SJCRH30 (cell line): Measurements from ENCODE around the gene ZNF385B. TPM values are rescaled to one million over a fixed set of nuclear protein-coding genes. Genes with fewer than 3 reads are reported as not detected.

Experiments
- DNase-seq, 2 experiments: peaks; one replicate each; pipeline ENCODE4 v3.0.0-alpha.2; 2015 to 2020
- H3K27ac ChIP-seq: fragments of 250-450 bp; sonication (Bioruptor Pico); 2 replicates; pipeline ENCODE4 v1.5.1; 2020; ENCODE audit warnings: mild to moderate bottlenecking, moderate library complexity
- H3K27me3 ChIP-seq: fragments of 250-450 bp; sonication (Bioruptor Pico); 2 replicates; pipeline ENCODE4 v1.5.1; 2020; ENCODE audit warnings: mild to moderate bottlenecking, moderate library complexity
- H3K36me3 ChIP-seq: fragments of 250-450 bp; sonication (Bioruptor Pico); 2 replicates; pipeline ENCODE4 v1.5.1; 2020; ENCODE audit warnings: mild to moderate bottlenecking, moderate library complexity
- H3K4me1 ChIP-seq: fragments of 250-450 bp; sonication (Bioruptor Pico); 2 replicates; pipeline ENCODE4 v1.5.1; 2020; ENCODE audit warnings: mild to moderate bottlenecking, moderate library complexity
- H3K4me3 ChIP-seq: fragments of 250-450 bp; sonication (Bioruptor Pico); 2 replicates; pipeline ENCODE4 v1.5.1; 2020; ENCODE audit warnings: mild to moderate bottlenecking, moderate library complexity
- H3K9me3 ChIP-seq: fragments of 250-450 bp; sonication (Bioruptor Pico); replicated peaks from 2 replicates; pipeline ENCODE4 v1.5.1; 2020; ENCODE audit warnings: mild to moderate bottlenecking, moderate library complexity
- total RNA-seq: library from RNA; depleted of rRNA; stranded (reverse); fragments of >200 nt; shearing (Covaris generic); gene quantifications from 2 replicates; pipeline ENCODE4 v1.2.3, GENCODE V29; 2014

The ZNF385B gene
- total RNA-seq, 1 experiment from 2014 or later, result 2.1 TPM

DNA sequence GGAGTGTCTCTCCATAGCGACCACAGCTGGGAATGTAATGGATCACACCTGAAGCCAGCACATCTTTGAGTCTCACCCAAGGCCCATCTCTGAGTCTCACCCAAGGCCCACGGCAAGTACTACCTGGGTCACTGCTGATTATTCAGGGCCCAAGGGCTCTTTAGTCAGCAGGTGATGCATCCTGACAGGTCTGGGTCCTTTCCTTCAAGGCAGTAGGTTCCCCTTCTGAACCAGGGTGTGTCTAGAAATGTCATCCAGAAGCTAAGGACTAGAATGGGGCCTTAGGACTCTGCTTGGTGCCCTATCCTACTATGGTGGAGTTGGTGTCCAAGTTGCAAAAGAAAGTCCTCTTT, 248.1 kb downstream of the ZNF385B start:
- Histone ChIP-seq H3K4me3 (no peak overlapping the region), H3K27ac (no peak overlapping the region), H3K4me1 (no peaks in the 10 kb centered on the region), H3K9me3 (no peaks in the 10 kb centered on the region), H3K27me3 (no peaks in the 10 kb centered on the region), H3K36me3 (no peaks in the 10 kb centered on the region)
- no peak for DNase-seq

- no peaks in the 10 kb centered on the region for H3K9me3 ChIP-seq
- H3K27me3 ChIP-seq, result no peaks in the 10 kb centered on the region
- H3K4me3 ChIP-seq, result no peak overlapping the region
- no peaks in the 10 kb centered on the region for H3K4me1 ChIP-seq
- DNase-seq, result no peak
- no peak overlapping the region for H3K27ac ChIP-seq
- no peaks in the 10 kb centered on the region for H3K36me3 ChIP-seq
These were observed 248.7 kb downstream of the ZNF385B start for GRCh38 chr2:179612591-179613298.

DNA sequence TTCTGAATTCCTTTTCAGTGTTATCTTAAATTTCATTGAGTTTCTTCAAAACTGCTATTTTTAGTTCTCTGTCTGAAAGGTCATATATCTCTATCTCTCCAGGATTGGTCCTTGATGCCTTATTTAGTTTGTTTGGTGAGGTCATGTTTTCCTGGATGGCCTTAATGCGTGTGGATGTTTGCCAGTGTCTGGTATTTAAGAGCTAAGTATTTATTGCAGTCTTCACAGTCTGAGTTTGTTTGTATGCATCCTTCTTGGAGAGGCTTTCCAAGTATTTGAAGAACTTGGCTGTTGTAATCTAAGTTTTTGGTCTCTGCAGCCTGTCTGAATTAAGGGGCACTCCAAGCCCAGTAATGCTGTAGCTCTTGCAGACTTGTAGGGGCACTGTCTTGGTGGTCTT, 249.3 kb downstream of the ZNF385B start:
- H3K4me1 ChIP-seq, result no peaks in the 10 kb centered on the region
- no peaks in the 10 kb centered on the region for H3K9me3 ChIP-seq
- H3K27ac ChIP-seq, result no peak overlapping the region
- DNase-seq, result no peak
- no peak overlapping the region for H3K4me3 ChIP-seq
- no peaks in the 10 kb centered on the region for H3K36me3 ChIP-seq
- no peaks in the 10 kb centered on the region for H3K27me3 ChIP-seq

GRCh38 chr2:179606141-179606540, 255.3 kb downstream of the ZNF385B start:
- Histone ChIP-seq H3K27me3 (no peaks in the 10 kb centered on the region), H3K4me3 (no peak overlapping the region), H3K9me3 (no peaks in the 10 kb centered on the region), H3K27ac (no peak overlapping the region), H3K4me1 (no peaks in the 10 kb centered on the region), H3K36me3 (no peaks in the 10 kb centered on the region)
- no peak for DNase-seq

GRCh38 chr2:179605341-179605740, 256.1 kb downstream of the ZNF385B start:
- H3K9me3 ChIP-seq, result no peaks in the 10 kb centered on the region
- H3K4me1 ChIP-seq, result no peaks in the 10 kb centered on the region
- H3K27me3 ChIP-seq, result no peaks in the 10 kb centered on the region
- no peaks in the 10 kb centered on the region for H3K36me3 ChIP-seq
- no peak overlapping the region for H3K4me3 ChIP-seq
- DNase-seq, result no peak
- H3K27ac ChIP-seq, result no peak overlapping the region

DNA sequence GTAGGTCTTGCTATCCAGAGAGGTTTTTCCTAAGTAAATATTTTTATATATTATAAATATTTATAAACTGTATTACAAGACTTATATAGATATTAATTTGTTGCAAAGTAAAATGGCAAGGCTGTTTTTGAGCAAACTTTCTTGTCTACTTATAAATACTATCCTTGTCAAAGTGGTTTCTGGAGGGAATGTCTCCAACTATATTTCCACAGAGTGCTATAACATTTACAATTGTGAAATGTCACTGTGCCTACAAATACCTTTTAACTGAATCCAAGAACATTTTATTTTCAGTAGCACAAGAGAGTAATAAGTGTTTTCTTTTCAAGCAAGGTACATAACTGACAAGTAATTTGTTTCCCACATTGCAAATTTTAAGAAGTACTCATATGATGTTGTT, 256.8 kb downstream of the ZNF385B start:
- H3K27me3 ChIP-seq, result no peaks in the 10 kb centered on the region
- H3K4me3 ChIP-seq, result no peak overlapping the region
- no peaks in the 10 kb centered on the region for H3K36me3 ChIP-seq
- no peaks in the 10 kb centered on the region for H3K4me1 ChIP-seq
- DNase-seq, result no peak
- H3K9me3 ChIP-seq, result no peaks in the 10 kb centered on the region
- no peak overlapping the region for H3K27ac ChIP-seq

GRCh38 chr2:179602452-179602851, 259.0 kb downstream of the ZNF385B start:
- Histone ChIP-seq H3K9me3 (no peaks in the 10 kb centered on the region), H3K27me3 (no peaks in the 10 kb centered on the region), H3K4me1 (no peaks in the 10 kb centered on the region), H3K36me3 (no peaks in the 10 kb centered on the region), H3K27ac (no peak overlapping the region), H3K4me3 (no peak overlapping the region)
- DNase-seq, result no peak

GRCh38 chr2:179596018-179596417, 265.4 kb downstream of the ZNF385B start:
- no peak for DNase-seq
- Histone ChIP-seq H3K4me1 (peaks cover 11% of the 10 kb centered on the region), H3K27ac (no peak overlapping the region), H3K27me3 (no peaks in the 10 kb centered on the region), H3K4me3 (no peak overlapping the region), H3K9me3 (no peaks in the 10 kb centered on the region), H3K36me3 (no peaks in the 10 kb centered on the region)

- H3K36me3 ChIP-seq, result no peaks in the 10 kb centered on the region
- peak; percentile 24 to 34 for DNase-seq
- H3K27ac ChIP-seq, result no peak overlapping the region
- no peaks in the 10 kb centered on the region for H3K9me3 ChIP-seq
- H3K27me3 ChIP-seq, result no peaks in the 10 kb centered on the region
- no peak overlapping the region for H3K4me3 ChIP-seq
- H3K4me1 ChIP-seq, result peaks cover 11% of the 10 kb centered on the region
These were observed 266.1 kb downstream of the ZNF385B start for GRCh38 chr2:179595284-179595683.

DNA sequence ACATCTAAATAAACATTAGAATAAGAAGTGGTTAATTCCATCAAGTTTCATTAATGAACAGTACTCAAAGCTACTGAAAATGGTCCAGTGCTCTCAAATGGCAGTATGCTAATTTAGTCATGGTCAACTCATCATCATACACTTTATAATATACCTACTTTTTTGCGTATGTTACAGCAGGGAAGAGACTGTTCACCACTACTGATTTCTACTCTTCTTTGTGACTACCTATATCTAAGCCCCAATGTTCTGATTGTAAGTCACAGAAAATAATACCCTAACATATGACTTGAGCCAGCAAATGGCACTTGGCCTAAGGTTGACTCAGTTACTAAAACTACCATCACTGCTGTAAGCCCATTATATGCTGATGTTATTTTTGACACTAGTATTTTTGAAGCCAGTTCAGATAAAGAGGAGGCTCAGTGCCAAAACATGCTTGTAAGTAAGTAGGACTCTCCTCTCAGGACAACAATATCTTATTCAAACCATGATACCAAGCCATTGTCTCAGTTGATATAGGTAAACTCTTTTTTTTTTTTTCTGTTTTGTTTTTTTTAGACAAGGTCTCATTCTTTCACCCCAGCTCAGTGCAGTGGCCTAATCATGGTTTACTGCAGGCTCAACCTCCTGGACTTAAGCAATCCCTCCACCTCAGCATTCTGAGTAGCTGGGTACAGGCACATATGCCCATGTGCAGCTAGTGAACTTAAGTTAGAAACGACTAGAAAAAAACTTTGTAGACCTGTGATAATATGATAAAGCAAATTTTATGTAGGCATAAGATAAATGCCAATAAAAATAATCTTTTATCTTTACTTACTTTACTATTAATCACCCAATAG, 266.9 kb downstream of the ZNF385B start:
- Histone ChIP-seq H3K9me3 (no peaks in the 10 kb centered on the region), H3K27ac (no peak overlapping the region), H3K4me3 (no peak overlapping the region), H3K36me3 (no peaks in the 10 kb centered on the region), H3K4me1 (peaks cover 11% of the 10 kb centered on the region), H3K27me3 (no peaks in the 10 kb centered on the region)
- DNase-seq, result no peak

DNA sequence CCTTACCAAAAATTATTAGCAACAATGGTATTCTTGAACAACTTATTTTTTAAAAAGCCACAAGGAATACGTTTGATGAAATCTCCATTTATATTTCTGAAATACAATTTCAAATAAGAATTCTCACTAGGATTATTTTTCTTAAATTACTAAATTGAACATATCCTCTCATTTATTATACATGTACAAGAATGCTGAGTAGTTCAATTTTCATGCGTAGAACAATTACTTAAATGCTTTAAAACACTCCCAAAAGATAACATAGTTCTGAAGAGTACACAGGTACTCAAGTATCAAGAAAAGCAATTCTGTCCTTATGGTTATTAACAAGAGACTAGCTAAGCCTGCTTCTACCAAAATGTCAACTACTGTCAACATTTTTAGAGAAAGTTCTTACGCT, 268.1 kb downstream of the ZNF385B start:
- H3K27me3 ChIP-seq, result no peaks in the 10 kb centered on the region

GRCh38 chr2:179592167-179592936, 269.1 kb downstream of the ZNF385B start:
- peaks cover 11% of the 10 kb centered on the region for H3K4me1 ChIP-seq
- no peaks in the 10 kb centered on the region for H3K27me3 ChIP-seq
- H3K27ac ChIP-seq, result peak overlapping the region; percentile 13; the same call in 1 of the 2 replicates
- H3K4me3 ChIP-seq, result no peak overlapping the region
- no peaks in the 10 kb centered on the region for H3K9me3 ChIP-seq
- peak in 1 of 2 experiments; percentile 10 for DNase-seq
- no peaks in the 10 kb centered on the region for H3K36me3 ChIP-seq

More for the DNA sequence above, 268.1 kb downstream of the ZNF385B start:
- Histone ChIP-seq H3K27ac (no peak overlapping the region), H3K9me3 (no peaks in the 10 kb centered on the region), H3K36me3 (no peaks in the 10 kb centered on the region), H3K4me3 (no peak overlapping the region), H3K4me1 (peaks cover 11% of the 10 kb centered on the region)
- DNase-seq, result no peak

DNA sequence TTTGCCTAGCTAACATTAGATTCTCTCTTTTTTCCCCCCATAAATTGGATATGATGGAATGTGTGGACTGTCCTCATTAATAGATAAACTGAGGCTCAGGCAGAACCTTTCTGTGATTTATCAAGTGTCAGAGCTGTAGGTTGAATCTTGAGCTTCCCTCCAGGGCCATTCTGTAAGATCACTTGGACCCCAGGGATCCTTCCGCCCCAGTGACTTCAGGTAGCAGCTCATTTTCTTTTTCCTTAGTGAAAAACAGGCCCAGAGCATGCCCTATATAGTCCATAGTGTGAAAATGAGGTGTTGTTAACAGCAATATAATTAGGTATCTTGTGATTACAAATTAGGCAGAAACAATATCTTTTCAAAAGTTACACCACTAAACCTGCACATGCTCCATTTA, 269.7 kb downstream of the ZNF385B start:
- peak overlapping the region; percentile 13; the same call in 1 of the 2 replicates for H3K27ac ChIP-seq

GRCh38 chr2:179588486-179589145, 272.8 kb downstream of the ZNF385B start:
- no peak for DNase-seq

More for the DNA sequence above, 269.7 kb downstream of the ZNF385B start:
- Histone ChIP-seq H3K4me3 (no peak overlapping the region), H3K9me3 (no peaks in the 10 kb centered on the region), H3K27me3 (no peaks in the 10 kb centered on the region), H3K36me3 (no peaks in the 10 kb centered on the region), H3K4me1 (peaks cover 11% of the 10 kb centered on the region)
- DNase-seq, result no peak

More at GRCh38 chr2:179588486-179589145, 272.8 kb downstream of the ZNF385B start:
- Histone ChIP-seq H3K27ac (no peak overlapping the region), H3K4me3 (no peak overlapping the region), H3K4me1 (peaks cover 11% of the 10 kb centered on the region), H3K27me3 (no peaks in the 10 kb centered on the region), H3K9me3 (no peaks in the 10 kb centered on the region), H3K36me3 (no peaks in the 10 kb centered on the region)
